SH-SY5Y (cell line): ENCODE data around the gene KLHL29.

Source experiments
- GATA2 ChIP-seq: IDR thresholded peaks from 2 replicates; pipeline ENCODE4 v1.6.1; 2011; ENCODE audit warnings: mild to moderate bottlenecking, low read depth, low read length
- GATA3 ChIP-seq: IDR thresholded peaks from 2 replicates; pipeline ENCODE4 v1.6.1; 2011; ENCODE audit warnings: low read depth, mild to moderate bottlenecking, low read length, moderate library complexity

- TF ChIP-seq GATA3 (no peak), GATA2 (no peak)
Observed at GRCh38 chr2:23520256-23520655, 135.3 kb downstream of the KLHL29 start.
